ENCODE data around the gene ECSIT.
"Not testable (repeated sequence)": the region's sequence is repeated elsewhere in the genome, so short reads cannot be mapped to it uniquely, and the experiment has no call there.

ECSIT gene

DNA sequence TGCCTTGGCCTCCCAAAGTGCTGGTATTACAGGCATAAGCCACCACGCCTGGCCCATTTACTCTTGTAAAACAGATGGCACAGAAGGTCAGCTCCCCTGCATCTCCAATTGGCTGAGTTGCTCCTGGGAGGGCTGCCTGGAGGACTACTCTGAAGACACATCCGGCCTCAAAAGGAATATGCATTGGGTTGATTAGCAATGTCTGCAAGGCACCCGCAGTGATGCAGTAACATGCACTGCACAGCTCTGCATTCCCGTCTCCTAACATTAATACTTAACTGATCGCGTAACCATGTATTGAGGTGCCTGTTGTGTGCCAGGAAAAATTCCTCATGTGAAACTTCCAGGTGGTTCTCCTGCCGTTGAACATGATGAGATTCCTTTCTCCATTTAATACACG lies 53.1 kb downstream of the ECSIT start:
- no peak for DNase-seq (ENCODE audit: low spot score)

DNA sequence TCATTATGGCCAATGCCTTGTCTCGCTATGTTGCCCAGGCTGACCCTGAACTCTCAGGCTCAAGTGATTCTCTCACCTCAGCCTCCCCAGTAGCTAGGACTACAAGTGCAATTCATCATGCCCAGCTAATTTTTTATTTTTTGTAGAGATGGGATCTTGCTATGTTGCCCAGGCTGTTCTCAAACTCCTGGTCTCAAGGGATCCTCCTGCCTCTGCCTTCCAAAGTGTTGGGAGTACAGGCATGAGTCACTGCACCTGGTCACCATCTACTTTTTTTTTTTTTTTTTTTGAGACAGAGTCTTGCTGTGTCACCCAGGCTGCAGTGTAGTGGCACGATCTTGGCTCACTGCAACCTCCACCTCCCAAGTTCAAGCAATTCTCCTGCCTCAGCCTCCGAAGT lies 53.6 kb downstream of the ECSIT start:
- not testable (repeated sequence) for DNase-seq (ENCODE audit: low spot score)

GRCh38 chr19:11473725-11474124 lies 55.2 kb downstream of the ECSIT start:
- DNase-seq (ENCODE audit: low spot score): no peak

DNA sequence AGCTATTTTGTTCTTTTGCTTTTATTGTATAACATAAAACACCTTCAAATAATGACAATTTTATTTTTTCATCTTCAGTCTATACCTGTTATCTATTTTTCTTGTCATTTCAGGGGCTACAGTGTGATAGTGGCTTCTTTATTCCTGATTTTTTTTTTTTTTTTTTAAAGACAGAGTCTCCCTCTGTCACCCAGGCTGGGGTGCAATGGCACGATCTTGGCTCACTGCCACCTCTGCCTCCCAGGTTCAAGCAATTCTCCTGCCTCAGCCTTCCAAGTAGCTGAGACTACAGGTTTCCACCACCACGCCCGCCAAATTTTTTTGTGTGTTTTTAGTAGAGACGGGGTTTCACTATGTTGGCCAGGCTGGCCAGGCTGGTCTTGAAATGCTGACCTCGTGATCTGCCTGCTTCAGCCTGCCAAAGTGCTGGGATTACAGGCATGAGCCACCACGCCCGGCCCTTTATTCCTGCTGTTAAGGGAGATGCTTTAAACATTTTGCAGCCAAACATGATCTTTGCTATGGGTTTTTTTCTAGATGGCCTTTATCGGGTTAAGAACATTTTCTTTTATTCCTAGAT lies 60.6 kb downstream of the ECSIT start:
- DNase-seq (ENCODE audit: low spot score): not testable (repeated sequence)

- no peak for DNase-seq (ENCODE audit: low spot score)
Measured at GRCh38 chr19:11465600-11465999, 63.3 kb downstream of the ECSIT start.

DNA sequence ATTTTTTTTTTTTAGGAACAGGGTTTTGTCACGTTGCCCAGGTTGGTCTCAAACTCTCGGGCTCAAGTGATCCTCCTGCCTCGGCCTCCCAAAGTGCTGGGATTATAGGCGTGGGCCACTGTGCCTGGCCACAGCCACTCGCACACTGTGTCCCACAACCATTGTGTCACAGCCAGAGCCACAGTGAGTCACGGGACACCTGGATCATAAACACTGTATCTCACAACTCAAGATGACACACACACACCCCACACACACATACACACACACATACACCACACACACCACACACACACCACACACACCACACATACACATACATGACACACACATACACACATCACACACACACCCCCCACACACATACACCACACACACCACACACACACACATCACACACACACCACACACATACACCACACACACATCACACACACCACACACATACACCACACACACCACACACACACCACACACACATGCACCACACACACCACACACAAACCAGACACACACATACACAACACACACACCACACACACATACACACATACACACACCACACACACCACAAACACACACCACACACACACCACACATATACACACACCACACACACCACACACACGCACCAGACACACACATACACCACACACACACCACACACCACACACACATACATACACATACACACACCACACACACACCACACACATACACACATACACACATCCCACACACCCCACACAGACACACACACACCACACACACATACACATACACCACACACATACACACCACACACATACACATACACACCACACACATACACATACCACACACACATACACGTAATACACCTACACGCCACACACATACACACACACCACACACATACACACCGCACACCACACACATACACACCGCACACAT lies 64.3 kb downstream of the ECSIT start:
- no peak for DNase-seq (ENCODE audit: low spot score)

GRCh38 chr19:11463391-11463790 lies 65.5 kb downstream of the ECSIT start:
- DNase-seq (ENCODE audit: low spot score): no peak

- no peak for DNase-seq (ENCODE audit: low spot score)
Measured at GRCh38 chr19:11461453-11461852, 67.5 kb downstream of the ECSIT start.

DNA sequence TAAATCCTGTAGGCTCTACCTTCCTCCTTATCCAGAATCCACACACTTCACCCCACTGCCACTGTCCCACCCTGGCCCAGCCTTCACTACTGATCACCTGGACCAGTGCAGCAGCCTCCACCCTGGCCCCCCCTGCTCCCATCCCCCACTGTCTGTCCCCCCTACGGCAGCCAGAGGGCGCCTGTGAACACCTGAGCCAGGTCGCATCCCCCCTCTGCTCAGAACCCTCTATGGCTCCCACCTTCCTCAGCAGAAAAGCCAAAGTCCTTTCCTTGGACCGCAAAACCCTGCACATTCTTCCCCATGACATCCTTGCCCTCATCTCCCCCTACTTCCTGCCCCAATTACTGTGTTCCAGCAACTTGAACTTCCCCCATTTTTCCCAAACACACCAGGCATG lies 68.7 kb downstream of the ECSIT start:
- DNase-seq (ENCODE audit: low spot score): peak; percentile 41

- not testable (repeated sequence) for DNase-seq (ENCODE audit: low spot score)
Measured at GRCh38 chr19:11458912-11459311, 70.0 kb downstream of the ECSIT start.

- no peak for DNase-seq (ENCODE audit: low spot score)
Measured at GRCh38 chr19:11458236-11458900, 70.6 kb downstream of the ECSIT start.

- no peak for DNase-seq (ENCODE audit: low spot score)
Measured at GRCh38 chr19:11457831-11458230, 71.1 kb downstream of the ECSIT start.

DNA sequence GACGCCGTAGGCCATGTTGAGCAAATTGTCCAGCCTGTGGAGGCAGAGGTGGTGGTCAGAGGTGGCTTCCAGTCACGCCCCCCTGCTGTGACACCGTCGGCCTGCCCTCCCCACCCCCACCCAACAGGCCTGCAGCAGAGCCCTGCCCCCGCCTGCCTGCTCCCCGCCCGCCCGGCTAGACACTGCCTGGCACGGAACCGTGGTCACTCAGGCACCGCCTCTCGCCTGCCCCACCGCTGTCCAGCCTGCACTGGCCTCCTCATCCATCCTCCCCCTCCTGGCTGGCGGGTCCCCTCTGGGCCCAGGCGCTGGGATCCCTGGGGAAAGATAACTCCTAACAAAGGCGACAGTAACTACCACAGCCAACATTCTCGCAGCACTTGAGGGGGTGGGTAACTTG lies 71.8 kb downstream of the ECSIT start:
- no peak for DNase-seq (ENCODE audit: low spot score)

DNA sequence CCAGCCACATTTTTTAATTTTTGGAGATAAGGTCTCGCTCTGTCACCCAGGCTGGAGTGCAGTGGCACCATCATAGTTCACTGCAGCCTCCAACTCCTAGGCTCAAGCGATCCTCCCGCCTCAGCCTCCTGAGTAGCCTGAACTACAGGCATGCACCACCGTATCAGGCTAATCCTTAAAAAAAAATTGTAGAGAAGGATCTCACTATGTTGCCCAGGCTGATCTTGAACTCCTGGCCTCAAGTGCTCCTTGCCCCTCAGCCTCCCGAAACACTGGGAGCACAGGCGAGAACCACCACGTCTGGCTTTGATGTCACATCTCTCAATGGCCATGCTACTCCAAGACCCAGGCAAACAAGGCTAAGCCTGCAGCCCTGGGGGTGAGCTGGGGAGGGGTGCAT lies 72.3 kb downstream of the ECSIT start:
- DNase-seq (ENCODE audit: low spot score): no peak

All from NAMALWA (cell line).